Thyroid gland (tissue), 4 donors: Measurements from ENCODE around the gene PITX3. TPM values are rescaled to one million over a fixed set of nuclear protein-coding genes. Genes with fewer than 3 reads are reported as not detected.

Experiments
- DNase-seq, 2 donors: peaks; one replicate each; pipeline ENCODE4 v3.0.0-alpha.2; 2019
- H3K27ac ChIP-seq, 3 donors: fragments of 200-600 bp; sonication (generic); 1 replicate in 2 of 3; 2 replicates in 1 of 3; pipeline ENCODE4 v1.5.1; 2016 to 2019; ENCODE audit warnings: mild to moderate bottlenecking in 1 of 3, moderate library complexity in 1 of 3
- H3K27me3 ChIP-seq: fragments of 200-600 bp; sonication (generic); one replicate; pipeline ENCODE4 v1.5.1; 2019
- H3K36me3 ChIP-seq, 2 donors: fragments of 200-600 bp; sonication (generic); one replicate each; pipeline ENCODE4 v1.5.1; 2016 to 2019
- H3K4me1 ChIP-seq, 2 donors: fragments of 200-600 bp; sonication (generic); one replicate each; pipeline ENCODE4 v1.5.1; 2017 to 2019
- H3K4me3 ChIP-seq, 3 donors: fragments of 200-600 bp; sonication (generic); replicated peaks in 1 of 3; 1 replicate in 2 of 3; 2 replicates in 1 of 3; pipeline ENCODE4 v1.5.1; 2016; ENCODE audit warnings: mild to moderate bottlenecking in 1 of 3
- H3K9me3 ChIP-seq: fragments of 200-600 bp; sonication (generic); one replicate; pipeline ENCODE4 v1.5.1; 2017
- POLR2A ChIP-seq, 2 donors: fragments of 450-650 bp; IDR thresholded peaks; one replicate each; pipeline ENCODE4 v1.6.1; 2017; ENCODE audit warnings: antibody characterized with exemption in 2 of 2, mild to moderate bottlenecking in 2 of 2, moderate library complexity in 1 of 2
- WGBS, 2 donors: methylation state at CpG; one replicate each; pipeline ENCODE4 v1.1.5; 2017; 5-methylcytosine and 5-hydroxymethylcytosine counted together
- intact Hi-C: fragments of 100-400 bp; cut with DNase I; formaldehyde crosslinking; loops from one replicate; pipeline ENCODE4 v1.15.1; 2023
- total RNA-seq, 4 donors: library from RNA; depleted of rRNA; stranded (reverse); fragments of >200 nt; gene quantifications; one replicate each; pipeline ENCODE4 v1.2.3, GENCODE V29; 2016
- TF ChIP-seq, protein P1 (sequence below), 6 experiments: fragments of 200-600 bp in 3 of 6; fragments of 450-650 bp in 3 of 6; sonication (generic) in 3 of 6; IDR thresholded peaks; one replicate each; pipeline ENCODE4 v1.5.1; 2016 to 2019; ENCODE audit warnings: antibody characterized with exemption in 6 of 6, mild to moderate bottlenecking in 2 of 6, inconsistent platforms in 1 of 6, moderate library complexity in 1 of 6

The PITX3 gene
- total RNA-seq, 4 donors from 2014 or later = 0.45 TPM; not detected in 3

DNA sequence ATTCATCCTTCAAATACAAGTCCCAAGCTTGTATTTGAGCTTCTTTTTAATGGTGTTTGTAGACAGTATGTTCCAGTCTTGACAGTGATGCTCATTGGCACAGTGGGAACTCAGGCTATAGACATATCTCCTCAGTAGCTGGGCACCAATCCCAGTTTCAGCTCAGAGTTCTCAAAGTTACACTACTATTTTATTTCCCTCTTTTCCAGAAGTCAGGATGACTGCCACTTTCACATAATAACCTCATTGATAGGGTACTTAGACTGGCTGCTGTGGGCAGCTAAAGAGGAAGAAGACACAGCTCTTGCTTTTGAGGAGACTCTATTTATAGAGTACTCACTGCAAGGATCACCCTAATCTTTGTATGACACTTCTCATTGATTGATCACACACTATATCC, 6.4 kb upstream of the PITX3 start:
- no peak for TF ChIP-seq POLR2A (IDR thresholded peaks at IDR 0.05)
- TF ChIP-seq, protein P1, sequence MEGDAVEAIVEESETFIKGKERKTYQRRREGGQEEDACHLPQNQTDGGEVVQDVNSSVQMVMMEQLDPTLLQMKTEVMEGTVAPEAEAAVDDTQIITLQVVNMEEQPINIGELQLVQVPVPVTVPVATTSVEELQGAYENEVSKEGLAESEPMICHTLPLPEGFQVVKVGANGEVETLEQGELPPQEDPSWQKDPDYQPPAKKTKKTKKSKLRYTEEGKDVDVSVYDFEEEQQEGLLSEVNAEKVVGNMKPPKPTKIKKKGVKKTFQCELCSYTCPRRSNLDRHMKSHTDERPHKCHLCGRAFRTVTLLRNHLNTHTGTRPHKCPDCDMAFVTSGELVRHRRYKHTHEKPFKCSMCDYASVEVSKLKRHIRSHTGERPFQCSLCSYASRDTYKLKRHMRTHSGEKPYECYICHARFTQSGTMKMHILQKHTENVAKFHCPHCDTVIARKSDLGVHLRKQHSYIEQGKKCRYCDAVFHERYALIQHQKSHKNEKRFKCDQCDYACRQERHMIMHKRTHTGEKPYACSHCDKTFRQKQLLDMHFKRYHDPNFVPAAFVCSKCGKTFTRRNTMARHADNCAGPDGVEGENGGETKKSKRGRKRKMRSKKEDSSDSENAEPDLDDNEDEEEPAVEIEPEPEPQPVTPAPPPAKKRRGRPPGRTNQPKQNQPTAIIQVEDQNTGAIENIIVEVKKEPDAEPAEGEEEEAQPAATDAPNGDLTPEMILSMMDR (IDR thresholded peaks at IDR 0.05) = no peak
- no peaks in the 10 kb centered on the region for H3K27me3 ChIP-seq
- no peak overlapping the region for H3K4me3 ChIP-seq
- H3K36me3 ChIP-seq = no peaks in the 10 kb centered on the region
- peaks cover 24 to 37% of the 10 kb centered on the region in 2 donors for H3K4me1 ChIP-seq
- no peaks in the 10 kb centered on the region for H3K9me3 ChIP-seq
- no peak overlapping the region for H3K27ac ChIP-seq
- no peak for DNase-seq
- intact Hi-C loops = no loop called here

DNA sequence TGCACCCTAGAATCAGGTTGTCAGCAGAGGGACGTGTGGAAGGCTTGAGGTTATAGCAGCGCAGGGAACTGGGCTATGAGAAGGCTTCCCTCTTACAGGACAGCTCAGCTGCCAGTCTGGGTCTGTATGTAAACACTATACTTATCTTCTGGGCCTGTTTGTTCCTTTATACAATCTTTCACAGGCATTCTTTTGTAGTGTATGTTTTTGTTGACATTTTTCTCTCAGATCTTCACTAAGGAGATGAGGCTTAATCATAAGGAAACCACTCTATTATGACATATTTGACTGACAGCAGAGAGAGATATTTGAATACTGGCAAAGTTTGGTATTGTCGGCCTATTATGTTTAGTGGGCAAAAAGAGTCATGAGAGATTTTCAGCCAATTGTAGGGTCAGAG, 4.9 kb upstream of the PITX3 start:
- no peak for DNase-seq

DNA sequence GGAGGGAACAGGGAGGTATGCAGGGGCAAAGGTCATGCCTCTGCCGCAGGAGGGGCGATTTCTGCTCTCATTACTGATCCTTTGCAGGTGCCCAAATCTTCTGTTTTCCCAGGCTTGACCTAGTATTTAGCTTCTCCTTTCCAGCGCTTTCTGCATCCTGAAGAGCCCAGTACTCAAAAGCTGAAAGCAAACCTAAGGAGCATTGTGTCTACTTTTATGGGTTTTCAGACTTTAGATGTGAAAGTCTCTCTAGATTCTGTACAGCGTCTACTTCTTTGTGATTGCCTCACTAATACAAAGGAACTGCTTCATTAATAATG, 4.6 kb upstream of the PITX3 start:
- TF ChIP-seq, protein P1 (IDR thresholded peaks at IDR 0.05) = no peak
- no peak for TF ChIP-seq POLR2A (IDR thresholded peaks at IDR 0.05)
- no peak for DNase-seq
- intact Hi-C loops = no loop called here
- peak overlapping the region; percentile 67 to 87 (median 71) for H3K27ac ChIP-seq
- WGBS, 2 donors = 0 to 3% methylated on average over 4 of the region's 4 CpGs
- H3K4me1 ChIP-seq = peaks cover 27 to 48% of the 10 kb centered on the region in 2 donors
- H3K27me3 ChIP-seq = no peaks in the 10 kb centered on the region
- H3K36me3 ChIP-seq = no peaks in the 10 kb centered on the region
- H3K4me3 ChIP-seq = peak overlapping the region; percentile 74 to 97 (median 90)
- H3K9me3 ChIP-seq = no peaks in the 10 kb centered on the region

More for the DNA sequence above, 4.9 kb upstream of the PITX3 start:
- TF ChIP-seq, protein P1 (IDR thresholded peaks at IDR 0.05) = no peak
- TF ChIP-seq POLR2A (IDR thresholded peaks at IDR 0.05) = no peak
- intact Hi-C loops = no loop called here
- 25 to 31% methylated on average over 3 of the region's 3 CpGs for WGBS, 2 donors
- Histone ChIP-seq H3K4me1 (peaks cover 25 to 44% of the 10 kb centered on the region in 2 donors), H3K4me3 (peak overlapping the region; percentile 74 to 97 (median 90)), H3K27me3 (no peaks in the 10 kb centered on the region), H3K9me3 (no peaks in the 10 kb centered on the region), H3K27ac (peak overlapping the region in 1 of 3 donors; percentile 67), H3K36me3 (no peaks in the 10 kb centered on the region)

DNA sequence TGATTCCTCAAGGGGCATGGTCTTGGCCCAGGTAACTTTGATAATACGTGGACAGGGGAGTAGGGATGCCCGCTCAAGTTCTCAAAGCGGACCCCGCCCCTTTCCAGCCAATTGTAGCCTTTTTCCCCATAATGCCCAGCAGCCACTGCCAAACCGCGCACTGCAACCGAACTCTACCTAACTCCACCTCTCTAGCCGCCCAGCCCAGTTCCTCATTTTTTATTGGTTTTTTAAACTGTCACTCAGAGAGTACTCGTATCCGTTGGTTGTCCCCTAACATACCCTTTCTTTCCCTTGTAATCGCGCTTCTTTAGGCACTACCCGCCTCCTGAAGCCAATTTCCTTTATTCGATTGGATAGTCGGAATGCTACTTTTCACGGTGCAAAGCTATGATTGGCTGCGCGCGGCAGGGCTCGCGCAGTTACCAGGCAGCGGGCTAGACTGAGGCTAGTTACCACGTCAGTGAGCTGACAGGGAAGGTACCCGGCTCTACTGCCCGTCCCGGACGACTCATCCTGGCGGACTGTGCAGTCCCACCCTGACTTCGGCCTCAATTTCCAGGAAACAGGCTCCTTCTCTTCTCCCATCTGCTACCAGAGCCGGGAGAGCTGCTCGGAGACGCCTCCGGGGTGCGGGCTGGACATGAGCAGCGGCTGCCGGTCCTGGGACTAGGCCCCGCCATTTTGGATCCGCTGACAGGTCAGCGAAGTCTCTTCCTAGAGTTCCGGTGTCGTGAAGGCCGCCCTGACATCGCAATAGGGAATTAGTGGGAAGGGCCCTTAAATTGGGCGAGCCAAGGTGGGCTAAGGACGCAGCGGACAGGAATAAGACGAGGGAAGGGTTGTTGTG, 4.0 kb upstream of the PITX3 start, which contains the start of gene GBF1:
GBF1 (plus strand) TSS at position 451 of the 850 bp plus-strand sequence. CDS start 13,407 bp downstream, outside the sequence.
- Histone ChIP-seq H3K4me3 (peak within 1 kb of the TSS; percentile 74 to 97 (median 90)), H3K36me3 (no peaks in the 10 kb centered on the region), H3K9me3 (no peaks in the 10 kb centered on the region), H3K27ac (peak within 1 kb of the TSS; percentile 67 to 87 (median 71)), H3K27me3 (no peaks in the 10 kb centered on the region), H3K4me1 (peaks cover 32 to 53% of the 10 kb centered on the region in 2 donors)
- WGBS, 2 donors = 0 to 1% methylated on average over 36 to 44 of the region's 47 CpGs
- intact Hi-C loops = no loop called here
- DNase-seq = peak; percentile 93
- TF ChIP-seq, protein P1 (IDR thresholded peaks at IDR 0.05) = no peak
- TF ChIP-seq POLR2A (IDR thresholded peaks at IDR 0.05) = peak; percentile 51 to 96

DNA sequence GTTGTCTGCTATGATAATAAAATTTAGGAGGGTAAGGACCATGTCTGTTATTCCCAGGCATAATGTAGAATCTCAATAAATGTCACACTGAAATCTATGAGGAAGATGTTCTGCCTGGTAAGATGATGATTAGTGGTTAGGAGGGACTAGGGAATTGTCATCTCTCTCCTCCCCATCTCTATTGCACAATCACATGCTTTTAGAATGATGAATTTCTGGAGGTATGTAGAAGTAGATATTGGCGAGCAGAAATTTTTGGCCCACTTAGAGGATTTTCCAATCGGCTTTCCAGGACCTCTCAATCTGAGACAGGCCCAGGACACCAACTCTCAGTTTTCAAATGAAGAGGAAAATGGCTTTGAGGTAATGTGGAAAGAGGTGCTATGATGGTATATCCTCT, 2.0 kb upstream of the PITX3 start:
- Histone ChIP-seq H3K27me3 (no peaks in the 10 kb centered on the region), H3K9me3 (no peaks in the 10 kb centered on the region), H3K36me3 (no peaks in the 10 kb centered on the region), H3K4me1 (peaks cover 31 to 42% of the 10 kb centered on the region in 2 donors), H3K4me3 (no peak overlapping the region), H3K27ac (no peak overlapping the region)
- WGBS, 2 donors = 83% methylated on average over 2 of the region's 2 CpGs
- intact Hi-C loops = no loop called here
- no peak for DNase-seq
- no peak for TF ChIP-seq POLR2A (IDR thresholded peaks at IDR 0.05)
- TF ChIP-seq, protein P1 (IDR thresholded peaks at IDR 0.05) = no peak
